GM18502 (cell line): ENCODE measurements around the gene ZNF578.
"Not testable (repeated sequence)": the region's sequence is repeated elsewhere in the genome, so short reads cannot be mapped to it uniquely, and the experiment has no call there.

Experiments
- ATAC-seq: cut with Tn5 transposase; IDR thresholded peaks from one replicate; pipeline ENCODE4 v1.9.1; 2021; ENCODE audit warnings: mild to moderate bottlenecking; ENCODE audit not compliant: unreplicated experiment, poor library complexity

Gene ZNF578

GRCh38 chr19:52557231-52557995 lies 104.1 kb downstream of the ZNF578 start:
- ATAC-seq: no peak

- not testable (repeated sequence) for ATAC-seq
Observed at GRCh38 chr19:52558732-52559445, 105.5 kb downstream of the ZNF578 start.

- not testable (repeated sequence) for ATAC-seq
Observed at GRCh38 chr19:52561611-52562010, 108.3 kb downstream of the ZNF578 start.
